GM12892 (cell line): Measurements from ENCODE around the gene ECI1.

ENCODE experiments used
- POLR2A ChIP-seq: IDR thresholded peaks from 2 replicates; pipeline ENCODE4 v1.6.1; 2011; ENCODE audit warnings: low read depth, low read length, control low read depth
- POLR2AphosphoS5 ChIP-seq: IDR thresholded peaks from 2 replicates; pipeline ENCODE4 v1.6.1; 2011; ENCODE audit warnings: low read depth, low read length, control low read depth
- TAF1 ChIP-seq: IDR thresholded peaks from 2 replicates; pipeline ENCODE4 v1.6.1; 2011; ENCODE audit warnings: low read depth, mild to moderate bottlenecking, control low read depth, low read length, borderline replicate concordance

DNA sequence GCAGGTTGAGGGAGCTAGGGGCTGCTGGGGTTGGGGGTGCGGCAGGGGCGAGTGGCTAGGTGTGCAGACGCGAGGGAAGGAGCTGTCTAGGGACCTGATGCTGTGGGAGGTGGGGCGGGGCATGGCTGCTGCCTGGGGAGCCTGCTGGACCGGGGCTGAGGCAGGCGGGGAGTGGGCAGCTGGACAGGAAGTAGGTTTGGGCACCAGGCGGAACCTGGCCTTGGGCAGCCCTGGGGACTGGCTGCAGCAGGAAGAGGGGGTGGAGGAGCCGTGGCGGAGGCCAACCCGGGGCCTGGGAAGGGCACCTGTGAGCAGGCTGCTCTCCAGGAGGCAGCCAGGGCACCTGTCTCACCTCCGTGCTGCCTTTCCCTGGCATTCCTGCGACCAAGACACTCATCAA is 21.0 kb downstream of the ECI1 start:
- TF ChIP-seq POLR2AphosphoS5 (no peak), POLR2A (no peak), TAF1 (no peak)
